Activated CD4-positive, alpha-beta T cell treated with anti-CD3 and anti-CD28 coated beads, Interleukin-2, amount 10 ng/mL, durations not matched to agents 7 days and 5 days (primary cell): ENCODE data around the gene RPS3. TPM values are rescaled to one million over a fixed set of nuclear protein-coding genes. Genes with fewer than 3 reads are reported as not detected.

ENCODE experiments used
- CTCF ChIA-PET: fragments of 350-600 bp; sonication (Branson Sonifier 250); formaldehyde crosslinking; loops from one replicate; lab custom pipeline; 2021; ENCODE audit warnings: antibody characterized with exemption; lab: Charles Lee
- POLR2A ChIA-PET: fragments of 350-600 bp; sonication (Branson Sonifier 250); formaldehyde crosslinking; loops from one replicate; lab custom pipeline; 2021; ENCODE audit warnings: antibody characterized with exemption; lab: Charles Lee
- DNase-seq: peaks from one replicate; pipeline ENCODE4 v3.0.0-alpha.2; 2020
- H3K27ac Mint-ChIP-seq: one replicate; pipeline ENCODE4 v1.8.0; 2021; ENCODE audit warnings: mild to moderate bottlenecking, moderate library complexity, mixed read lengths
- H3K27me3 Mint-ChIP-seq: one replicate; pipeline ENCODE4 v1.8.0; 2021; ENCODE audit warnings: mixed read lengths
- H3K36me3 Mint-ChIP-seq: one replicate; pipeline ENCODE4 v1.8.0; 2021; ENCODE audit warnings: low read depth, mixed read lengths
- H3K4me1 Mint-ChIP-seq: one replicate; pipeline ENCODE4 v1.8.0; 2021; ENCODE audit warnings: mixed read lengths
- H3K4me3 Mint-ChIP-seq: one replicate; pipeline ENCODE4 v1.8.0; 2021; ENCODE audit warnings: mild to moderate bottlenecking, moderate library complexity, mixed read lengths
- H3K9me3 Mint-ChIP-seq: one replicate; pipeline ENCODE4 v1.8.0; 2021; ENCODE audit warnings: mixed read lengths
- total RNA-seq, 2 experiments: library from RNA; stranded (reverse); gene quantifications; one replicate each; pipeline ENCODE4 v1.2.3, GENCODE V29; 2021

The RPS3 gene
- total RNA-seq, 2 experiments from 2014 or later: 2,943 to 3,099 TPM

DNA sequence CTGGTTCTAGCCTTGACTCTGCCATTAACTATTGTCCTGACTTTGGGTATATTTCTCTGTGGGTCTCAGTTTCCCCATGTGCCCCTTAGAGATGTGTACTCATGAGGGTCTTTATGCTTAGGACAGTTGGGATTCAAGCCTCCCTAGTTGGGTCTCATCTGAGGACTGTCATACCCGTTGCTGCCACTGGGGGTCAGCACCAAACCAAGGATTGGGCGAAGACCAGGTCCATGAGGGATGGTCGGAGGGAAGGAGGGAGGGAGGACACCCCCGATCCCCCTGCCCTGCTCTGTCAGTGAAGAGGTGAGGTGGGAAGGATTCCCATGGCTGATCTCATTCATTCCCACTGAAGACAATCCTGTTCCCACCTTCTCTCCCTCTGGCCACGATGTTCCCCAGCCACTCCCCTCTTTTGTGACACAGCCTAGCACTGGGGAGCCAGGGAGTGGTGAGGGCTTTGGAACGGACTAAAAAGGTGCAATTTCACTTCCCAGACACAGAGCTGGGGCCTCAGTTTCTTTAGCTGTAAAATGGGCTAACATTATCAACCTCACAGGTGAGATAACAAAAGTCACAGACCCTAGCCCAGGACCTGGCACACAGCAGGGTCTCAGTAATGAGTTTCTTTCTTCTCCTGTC, 46.1 kb downstream of the RPS3 start:
- no peaks in the 10 kb centered on the region for H3K27me3 Mint-ChIP-seq
- no peaks in the 10 kb centered on the region for H3K9me3 Mint-ChIP-seq
- ChIA-PET POLR2A (no interaction called here), CTCF (interaction anchor here (0.7 to 2.9 kb wide), 18 partner anchors 9 to 108 kb away, joined by 3 to 15 read pairs (median 4); partner anchors contain the start of gene GDPD5)
- no peaks in the 10 kb centered on the region for H3K4me1 Mint-ChIP-seq
- no peak overlapping the region for H3K4me3 Mint-ChIP-seq
- DNase-seq: peak; percentile 74
- no peaks in the 10 kb centered on the region for H3K36me3 Mint-ChIP-seq
- H3K27ac Mint-ChIP-seq: no peak overlapping the region

DNA sequence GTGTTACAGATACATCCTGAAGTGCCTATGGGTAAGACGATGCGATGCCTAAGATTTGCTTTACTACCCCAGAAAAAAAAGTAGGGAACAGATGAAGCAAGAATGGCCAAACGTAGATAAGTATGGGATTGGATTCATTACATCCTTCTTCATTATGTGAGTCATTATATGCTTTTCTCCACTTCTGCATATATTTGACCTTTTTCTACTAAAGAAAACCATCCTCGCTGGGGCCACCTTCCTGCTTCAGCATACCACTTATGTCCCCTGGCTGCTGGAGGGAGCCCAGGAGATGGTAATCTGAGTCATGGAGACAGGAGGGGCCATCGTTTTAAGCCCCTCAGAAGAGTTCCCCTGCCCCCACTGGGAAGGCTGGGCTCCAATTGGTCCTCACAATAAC, 48.1 kb downstream of the RPS3 start:
- H3K36me3 Mint-ChIP-seq: peaks cover 2% of the 10 kb centered on the region
- ChIA-PET POLR2A (no interaction called here), CTCF (no interaction called here)
- H3K27me3 Mint-ChIP-seq: no peaks in the 10 kb centered on the region
- no peaks in the 10 kb centered on the region for H3K4me1 Mint-ChIP-seq
- H3K9me3 Mint-ChIP-seq: no peaks in the 10 kb centered on the region
- no peak for DNase-seq
- no peak overlapping the region for H3K4me3 Mint-ChIP-seq
- no peak overlapping the region for H3K27ac Mint-ChIP-seq

DNA sequence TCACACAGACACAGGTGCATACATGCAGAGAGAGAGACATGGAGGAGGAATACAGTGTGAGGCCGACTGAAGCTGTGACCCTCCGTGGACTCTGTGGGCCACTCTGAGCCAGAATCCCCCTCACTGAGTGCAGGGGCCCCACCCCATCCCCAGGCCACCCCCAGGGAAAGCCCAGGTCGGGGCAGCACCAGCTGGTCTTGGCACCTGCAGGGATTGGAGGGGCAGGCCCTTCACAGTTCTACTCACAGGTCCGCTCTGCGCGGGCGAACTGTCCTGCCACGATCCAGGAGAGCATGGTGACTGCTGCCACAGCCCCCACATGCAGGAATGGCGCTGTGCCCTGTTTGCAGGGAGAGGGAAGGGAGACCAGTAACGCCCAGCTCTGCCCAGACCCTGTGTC, 50.0 kb downstream of the RPS3 start:
- CTCF ChIA-PET: interaction anchor here (0.6 to 1.0 kb wide), 2 partner anchors 82 to 85 kb away, joined by 4 to 6 read pairs; no protein-coding TSS in a partner anchor
- Mint-ChIP-seq H3K27me3 (no peaks in the 10 kb centered on the region), H3K4me3 (no peak overlapping the region), H3K27ac (no peak overlapping the region), H3K9me3 (no peaks in the 10 kb centered on the region), H3K36me3 (peaks cover 2% of the 10 kb centered on the region), H3K4me1 (no peaks in the 10 kb centered on the region)
- POLR2A ChIA-PET: no interaction called here
- DNase-seq: no peak

DNA sequence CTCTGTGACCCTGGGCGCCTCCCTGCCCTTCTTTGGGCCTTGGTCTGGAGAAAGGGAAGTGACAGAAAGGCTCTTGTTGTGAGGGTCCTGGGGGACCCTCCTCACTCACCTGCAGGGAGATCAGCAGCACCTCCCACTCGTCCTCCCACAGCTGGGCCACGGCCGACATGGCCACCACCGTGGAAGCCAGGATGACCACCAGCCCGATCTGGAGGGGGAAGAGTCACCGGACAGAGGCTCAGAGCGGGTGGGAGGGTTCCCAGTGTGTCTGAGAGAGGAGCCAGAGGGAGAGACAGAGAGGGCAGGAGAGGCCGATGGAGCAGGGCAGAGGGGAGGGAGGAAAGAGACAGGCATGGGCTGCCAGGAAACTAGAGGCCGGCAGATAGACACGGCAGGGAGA, 50.5 kb downstream of the RPS3 start:
- no peaks in the 10 kb centered on the region for H3K27me3 Mint-ChIP-seq
- H3K4me1 Mint-ChIP-seq: no peaks in the 10 kb centered on the region
- no peak overlapping the region for H3K4me3 Mint-ChIP-seq
- no peak overlapping the region for H3K27ac Mint-ChIP-seq
- ChIA-PET CTCF (interaction anchor here (0.6 to 1.5 kb wide), 2 partner anchors 84 to 159 kb away, joined by 4 to 6 read pairs; no protein-coding TSS in a partner anchor), POLR2A (no interaction called here)
- no peak for DNase-seq
- no peaks in the 10 kb centered on the region for H3K9me3 Mint-ChIP-seq
- H3K36me3 Mint-ChIP-seq: peaks cover 2% of the 10 kb centered on the region

DNA sequence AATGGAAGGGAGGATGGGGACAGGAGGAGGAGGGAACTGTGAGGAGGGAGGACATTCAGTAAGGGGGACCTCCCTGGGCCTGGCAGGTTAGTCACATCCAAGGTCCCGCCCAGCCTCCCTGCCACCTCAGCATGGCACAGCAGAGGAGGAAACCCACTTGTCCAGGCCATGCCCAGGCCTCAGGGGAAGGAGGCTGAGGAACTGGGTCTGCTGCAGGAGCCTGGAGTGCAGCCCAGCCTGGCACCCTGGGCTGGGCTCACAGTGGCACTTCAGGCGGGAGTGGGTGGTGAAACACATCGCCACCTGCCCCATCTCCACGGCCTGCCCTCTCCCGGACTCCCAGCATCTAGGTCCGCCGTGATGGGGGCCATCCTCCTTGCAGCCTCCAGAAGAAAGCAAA, 50.9 kb downstream of the RPS3 start:
- H3K27ac Mint-ChIP-seq: no peak overlapping the region
- H3K36me3 Mint-ChIP-seq: peaks cover 2% of the 10 kb centered on the region
- H3K4me3 Mint-ChIP-seq: no peak overlapping the region
- no peaks in the 10 kb centered on the region for H3K27me3 Mint-ChIP-seq
- ChIA-PET POLR2A (no interaction called here), CTCF (interaction anchor here (0.7 to 2.3 kb wide), 3 partner anchors 10 to 160 kb away, joined by 3 to 11 read pairs (median 4); no protein-coding TSS in a partner anchor)
- no peaks in the 10 kb centered on the region for H3K4me1 Mint-ChIP-seq
- no peaks in the 10 kb centered on the region for H3K9me3 Mint-ChIP-seq
- no peak for DNase-seq

DNA sequence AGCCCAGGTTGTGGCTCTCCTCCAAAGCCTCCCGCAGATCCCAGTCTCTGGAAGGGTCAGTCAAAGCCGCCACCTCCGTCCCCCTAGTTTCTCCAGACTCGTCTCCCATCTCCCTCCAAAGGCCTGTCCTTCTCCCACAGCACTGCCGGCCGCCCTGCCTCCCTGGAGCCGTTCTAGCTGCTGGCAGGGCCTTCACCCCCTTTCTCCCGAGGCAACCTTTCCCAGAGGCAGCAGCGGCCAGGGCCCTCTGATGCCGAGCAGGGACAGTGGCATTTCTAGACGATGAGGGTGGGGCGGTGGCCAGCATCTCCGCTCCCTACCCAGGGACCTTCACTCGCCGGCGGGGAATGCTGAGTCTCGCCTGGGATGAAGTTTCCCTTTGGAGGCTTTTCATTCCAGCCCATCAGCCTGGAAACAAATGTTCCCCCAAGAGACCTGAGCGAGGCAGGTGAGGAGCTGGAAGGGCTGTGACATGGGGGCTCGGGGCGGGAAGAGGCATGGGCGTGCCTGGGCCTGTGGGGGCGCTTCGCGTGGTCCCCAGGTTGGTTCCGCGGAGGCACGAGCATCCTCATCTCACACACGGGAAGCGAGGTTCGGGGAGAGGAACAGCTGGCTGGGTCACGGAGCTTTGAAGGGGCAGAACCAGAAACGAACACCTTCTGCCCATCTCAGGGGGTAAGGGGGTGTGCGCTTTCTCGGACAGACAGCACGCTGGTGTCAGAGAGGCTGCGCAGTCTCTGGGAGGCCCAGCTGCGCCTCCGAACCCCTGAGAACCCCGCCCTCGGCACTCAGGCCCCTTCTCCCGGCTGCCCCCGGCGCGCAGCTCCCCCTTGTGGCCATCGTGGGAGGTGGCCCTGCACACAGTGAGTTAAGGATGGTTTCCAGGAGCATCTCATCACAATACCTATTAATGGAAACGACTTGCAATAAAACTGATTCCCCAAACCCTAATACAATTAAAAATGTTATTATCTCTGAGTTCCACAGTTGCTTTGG, 51.8 kb downstream of the RPS3 start:
- H3K4me3 Mint-ChIP-seq: no peak overlapping the region
- H3K27ac Mint-ChIP-seq: no peak overlapping the region
- no peaks in the 10 kb centered on the region for H3K4me1 Mint-ChIP-seq
- H3K9me3 Mint-ChIP-seq: no peaks in the 10 kb centered on the region
- peaks cover 2% of the 10 kb centered on the region for H3K36me3 Mint-ChIP-seq
- H3K27me3 Mint-ChIP-seq: no peaks in the 10 kb centered on the region
- ChIA-PET CTCF (interaction anchor here (0.7 to 2.3 kb wide), 7 partner anchors 9 to 161 kb away, joined by 3 to 11 read pairs (median 3); no protein-coding TSS in a partner anchor), POLR2A (no interaction called here)
- DNase-seq: peak; percentile 41

DNA sequence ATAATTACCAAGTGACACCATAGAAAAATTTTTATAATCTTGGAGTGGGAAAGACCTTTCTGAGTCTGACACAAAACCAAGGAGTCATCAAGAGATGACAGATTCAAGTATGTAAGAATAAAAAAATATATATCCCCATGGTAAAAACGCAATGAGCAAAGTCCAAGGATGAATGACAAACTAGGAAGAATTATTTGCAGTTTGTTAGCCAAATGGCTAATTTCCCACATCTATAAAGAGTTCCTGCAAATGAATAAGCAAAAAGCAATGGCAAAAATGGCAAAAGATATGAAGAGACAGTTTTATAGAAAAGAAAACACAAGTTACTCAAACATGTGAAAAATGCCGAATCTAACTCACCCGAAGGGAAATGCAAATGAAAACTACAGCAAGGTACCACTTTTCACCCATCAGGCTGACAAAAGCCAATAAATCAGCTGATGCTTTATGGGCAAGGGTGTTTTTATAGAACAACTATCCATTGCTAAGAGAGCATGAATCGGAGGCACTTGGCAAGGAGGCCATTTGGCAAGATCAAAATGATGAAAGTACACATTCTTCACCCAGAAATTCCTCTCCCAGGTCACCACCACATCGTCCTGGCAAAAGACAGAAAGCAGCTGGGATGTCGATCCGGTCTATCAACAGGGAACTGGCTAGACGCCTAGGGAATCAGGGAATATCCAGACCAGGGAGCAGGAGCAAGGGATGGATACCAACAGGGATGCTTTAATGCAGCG, 54.8 kb downstream of the RPS3 start:
- Mint-ChIP-seq H3K27me3 (no peaks in the 10 kb centered on the region), H3K9me3 (no peaks in the 10 kb centered on the region), H3K4me3 (no peak overlapping the region), H3K36me3 (peaks cover 2% of the 10 kb centered on the region), H3K27ac (no peak overlapping the region), H3K4me1 (no peaks in the 10 kb centered on the region)
- no peak for DNase-seq
- ChIA-PET CTCF (interaction anchor here (0.6 to 2.4 kb wide), 5 partner anchors 8 to 411 kb away, joined by 3 to 11 read pairs (median 3); no protein-coding TSS in a partner anchor), POLR2A (no interaction called here)

DNA sequence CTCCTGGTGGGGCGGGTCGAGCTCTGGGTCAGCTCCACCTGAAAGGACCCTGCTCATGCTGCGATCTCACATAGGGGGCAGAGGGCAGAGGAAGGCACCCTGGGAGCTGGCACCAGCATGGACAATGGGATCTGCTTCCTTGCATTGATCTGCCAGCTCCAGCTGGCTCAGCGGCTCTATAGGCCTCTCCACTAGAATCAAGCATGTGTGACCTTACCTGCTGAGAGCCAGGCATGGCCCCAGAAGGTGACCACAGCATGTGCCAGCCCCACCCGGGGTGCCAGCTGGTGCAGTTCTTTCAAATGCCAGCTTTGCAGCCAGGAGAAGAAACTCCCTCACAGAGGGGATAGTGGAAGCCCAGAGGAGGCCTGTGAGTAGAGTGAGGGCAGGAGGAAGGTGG, 55.7 kb downstream of the RPS3 start:
- no peaks in the 10 kb centered on the region for H3K4me1 Mint-ChIP-seq
- H3K27me3 Mint-ChIP-seq: no peaks in the 10 kb centered on the region
- CTCF ChIA-PET: interaction anchor here (0.6 to 2.4 kb wide), 7 partner anchors 9 to 76 kb away, joined by 3 to 11 read pairs (median 5); no protein-coding TSS in a partner anchor
- no peak overlapping the region for H3K27ac Mint-ChIP-seq
- POLR2A ChIA-PET: no interaction called here
- peaks cover 2% of the 10 kb centered on the region for H3K36me3 Mint-ChIP-seq
- no peaks in the 10 kb centered on the region for H3K9me3 Mint-ChIP-seq
- H3K4me3 Mint-ChIP-seq: no peak overlapping the region
- no peak for DNase-seq

Other genes with a start within 250 kb of the RPS3 start
- under 1 TPM in 1 of 2 experiments, not detected in 1; 0.37 TPM for gene SLCO2B1, start 248.4 kb upstream of the RPS3 start, total RNA-seq
- under 1 TPM in 1 of 2 experiments, not detected in 1; 0.06 TPM for gene TPBGL, start 158.7 kb upstream of the RPS3 start, total RNA-seq
- gene ARRB1, start 47.9 kb upstream of the RPS3 start, total RNA-seq: 10 to 100 TPM; 24.3 to 29.5 TPM
- gene KLHL35, start 33.7 kb downstream of the RPS3 start, total RNA-seq: 1 to 10 TPM in 1 of 2 experiments, under 1 TPM in 1; 0.50 to 1.3 TPM
- 10 to 100 TPM; 55.8 to 62.3 TPM for gene GDPD5, start 126.4 kb downstream of the RPS3 start, total RNA-seq
- 10 to 100 TPM; 11.3 to 11.9 TPM for gene SERPINH1, start 162.7 kb downstream of the RPS3 start, total RNA-seq